NCI-H128 (cell line): Measurements from ENCODE around the gene SLC12A2.

Experiments used
- DNase-seq: peaks from one replicate; lab custom pipeline; 2025; ENCODE audit not compliant: unreplicated experiment; lab: John Stamatoyannopoulos, UW

The SLC12A2 gene

DNA sequence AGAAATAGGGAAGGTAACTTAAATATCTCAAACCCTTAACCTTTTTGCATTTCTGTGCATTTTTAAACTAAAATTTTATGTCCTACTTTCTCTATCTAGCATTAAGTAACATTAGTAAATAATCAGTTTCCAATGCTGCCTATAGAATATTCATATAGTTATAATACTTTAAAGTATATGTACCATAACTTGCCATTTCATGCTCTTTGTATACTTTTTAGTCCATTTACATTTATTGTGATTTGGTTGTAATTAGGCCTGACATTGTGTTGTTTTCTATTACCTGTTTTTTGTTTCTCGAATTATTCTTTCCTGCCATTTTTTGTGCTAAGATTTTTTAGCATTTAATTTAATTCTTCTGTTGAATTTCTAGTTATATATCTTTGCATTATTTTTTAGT lies 13.7 kb downstream of the SLC12A2 start:
- DNase-seq, result no peak

- DNase-seq, result no peak
These were observed 14.2 kb downstream of the SLC12A2 start for GRCh38 chr5:128097781-128098180.

- DNase-seq, result no peak
These were observed 16.4 kb downstream of the SLC12A2 start for GRCh38 chr5:128099944-128100343.

GRCh38 chr5:128100860-128101557 lies 17.4 kb downstream of the SLC12A2 start:
- DNase-seq, result no peak

GRCh38 chr5:128101676-128102075 lies 18.1 kb downstream of the SLC12A2 start:
- DNase-seq, result no peak

DNA sequence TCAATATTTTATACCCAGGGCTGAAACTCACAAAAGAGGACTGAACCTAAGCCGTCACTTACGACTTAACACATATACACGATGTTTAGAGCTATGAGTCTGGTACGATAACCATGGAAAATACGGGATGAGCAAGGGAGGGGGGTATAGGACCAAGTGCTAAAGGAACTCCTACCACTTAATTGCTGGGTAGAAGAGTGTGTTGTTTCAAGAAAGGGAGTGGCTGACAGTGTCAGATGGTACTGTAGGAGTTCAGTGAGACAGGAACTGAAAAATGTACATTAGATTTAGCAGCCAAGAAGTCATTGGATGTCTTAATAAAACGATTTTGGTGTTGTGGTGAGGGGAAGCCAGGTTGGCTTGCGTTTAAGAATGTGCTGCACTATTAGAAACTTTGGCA lies 21.6 kb downstream of the SLC12A2 start:
- no peak for DNase-seq

DNA sequence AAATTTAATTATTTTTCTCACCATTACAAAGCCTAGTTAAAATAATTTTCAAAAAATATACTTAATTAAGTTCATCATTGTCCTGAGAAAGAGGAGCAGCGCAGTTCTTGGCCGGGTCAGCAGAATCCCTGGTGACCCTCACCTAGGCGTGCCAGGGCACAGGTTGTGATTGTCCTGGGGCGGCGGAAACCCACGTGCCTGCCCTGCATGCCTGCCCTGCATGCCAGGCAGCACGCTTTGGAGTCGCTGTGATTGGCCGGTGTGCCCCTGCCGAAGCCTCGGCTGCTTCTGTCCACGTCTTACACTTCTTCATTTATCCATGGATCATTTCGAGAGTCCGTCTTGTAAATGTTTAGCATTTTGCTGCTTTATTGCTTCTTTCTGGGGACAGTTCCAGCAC lies 25.6 kb downstream of the SLC12A2 start:
- no peak for DNase-seq

GRCh38 chr5:128109766-128110165 lies 26.2 kb downstream of the SLC12A2 start:
- DNase-seq, result no peak

- DNase-seq, result no peak
These were observed 28.4 kb downstream of the SLC12A2 start for GRCh38 chr5:128111818-128112448.

DNA sequence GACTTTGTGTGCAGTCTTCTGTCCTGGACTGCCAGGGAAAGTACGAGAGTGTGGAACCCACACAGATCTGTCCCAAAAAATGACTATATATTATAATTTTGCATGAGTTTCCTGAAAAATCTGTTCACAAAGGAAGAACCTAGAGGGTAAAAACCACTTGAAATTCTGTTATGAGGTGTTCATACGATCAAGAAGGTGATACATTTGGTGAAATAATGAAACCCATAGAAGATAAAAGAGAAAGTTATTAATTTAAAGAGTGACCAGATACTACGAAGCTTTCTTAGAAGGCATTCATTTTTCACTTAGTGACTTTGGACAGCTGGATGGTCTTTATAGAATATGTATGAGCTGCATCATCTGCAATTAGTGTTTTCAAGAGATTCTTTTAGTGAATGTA lies 32.9 kb downstream of the SLC12A2 start:
- no peak for DNase-seq

- DNase-seq, result no peak
These were observed 34.6 kb downstream of the SLC12A2 start for GRCh38 chr5:128118214-128118613.

DNA sequence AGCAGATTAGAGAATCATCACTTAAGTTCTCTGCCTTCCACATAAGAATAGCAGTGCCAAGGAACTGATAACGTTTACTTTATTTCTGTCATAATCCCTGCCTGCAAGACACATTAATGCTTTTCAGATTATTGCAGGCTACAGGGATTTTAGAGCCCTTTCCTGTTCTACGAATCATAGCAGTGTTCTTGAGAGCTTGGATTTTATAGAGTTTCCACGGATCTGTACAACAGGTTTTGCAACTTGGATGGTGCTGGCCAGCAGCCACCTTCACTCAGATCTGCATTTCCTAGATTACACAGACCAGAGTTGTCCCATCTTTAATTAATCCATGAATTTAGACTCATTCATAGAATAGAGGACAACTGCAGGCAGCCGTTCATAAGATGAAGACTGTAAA lies 38.1 kb downstream of the SLC12A2 start:
- DNase-seq, result no peak

GRCh38 chr5:128123936-128124335 lies 40.4 kb downstream of the SLC12A2 start:
- no peak for DNase-seq

DNA sequence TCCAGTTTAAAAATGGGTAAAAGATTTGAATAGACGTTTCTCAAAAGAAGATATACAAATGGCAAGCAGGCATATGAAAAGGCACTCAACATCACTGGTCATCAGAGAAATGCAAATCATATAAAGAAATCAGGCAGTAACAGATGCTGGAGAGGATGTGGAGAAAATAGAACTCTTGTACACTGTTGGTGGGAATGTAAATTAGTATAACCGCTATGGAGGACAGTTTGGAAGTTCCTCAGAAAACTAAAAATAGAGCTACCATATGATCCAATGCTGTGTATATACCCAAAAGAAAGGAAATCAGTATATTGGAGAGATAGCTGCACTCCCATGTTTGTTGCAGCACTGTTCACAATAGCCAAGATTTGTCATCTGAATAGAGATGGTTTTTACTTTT lies 42.7 kb downstream of the SLC12A2 start:
- no peak for DNase-seq

DNA sequence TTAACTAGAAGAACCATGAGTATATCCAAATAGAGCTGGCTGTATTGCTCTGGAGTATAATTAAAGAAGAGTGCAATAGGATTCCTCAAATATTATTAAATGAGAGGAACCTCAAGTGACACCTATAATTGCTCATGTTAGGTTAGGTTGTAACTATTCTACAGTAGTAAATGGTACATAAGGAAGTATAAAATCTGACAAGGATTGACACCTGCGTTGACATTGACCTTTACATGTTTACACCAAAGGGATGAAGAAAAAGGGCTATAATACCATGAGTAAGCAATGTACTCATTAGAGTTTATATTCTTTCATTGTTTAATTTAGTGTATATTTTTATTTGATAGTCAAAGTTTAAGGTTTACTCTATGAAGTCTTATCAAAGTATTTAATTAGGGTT lies 48.9 kb downstream of the SLC12A2 start:
- DNase-seq, result no peak

DNA sequence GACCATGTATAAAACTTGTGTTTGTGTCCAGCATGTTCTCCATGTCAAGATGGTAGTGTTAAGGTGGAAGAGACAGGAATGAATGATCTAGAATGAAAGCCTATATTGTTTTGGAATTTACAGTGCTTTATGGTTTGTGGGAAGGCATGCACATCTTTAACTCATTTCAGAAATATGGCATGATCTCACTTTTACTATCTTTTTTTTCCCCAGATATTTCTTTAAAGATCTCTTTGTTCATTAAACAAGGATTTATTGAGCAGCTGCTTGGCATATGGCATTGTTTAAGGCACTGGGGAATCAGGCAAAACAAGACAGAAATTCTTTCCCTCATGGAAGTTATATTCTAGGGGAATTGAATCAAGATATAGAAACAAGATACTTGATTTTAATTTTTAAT lies 51.7 kb downstream of the SLC12A2 start:
- DNase-seq, result no peak

DNA sequence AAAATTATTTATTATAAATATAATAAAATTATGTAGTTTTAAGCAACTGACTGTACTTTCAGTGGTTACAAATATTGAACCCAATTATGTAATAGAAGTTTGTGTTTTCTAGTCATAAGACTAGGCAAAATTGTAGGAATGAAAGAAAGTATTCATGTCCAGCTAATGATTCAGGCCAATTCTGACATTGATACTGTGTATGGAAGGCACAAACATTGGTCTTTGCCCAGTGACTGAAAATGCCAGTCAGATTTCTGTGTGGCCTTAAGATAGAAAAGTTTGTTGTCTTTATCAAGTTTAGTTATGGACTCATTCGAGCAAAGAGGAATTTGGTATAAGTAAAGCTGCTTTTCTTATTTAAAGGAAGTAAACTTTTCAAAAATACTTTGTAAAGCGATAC lies 60.3 kb downstream of the SLC12A2 start:
- DNase-seq, result no peak

DNA sequence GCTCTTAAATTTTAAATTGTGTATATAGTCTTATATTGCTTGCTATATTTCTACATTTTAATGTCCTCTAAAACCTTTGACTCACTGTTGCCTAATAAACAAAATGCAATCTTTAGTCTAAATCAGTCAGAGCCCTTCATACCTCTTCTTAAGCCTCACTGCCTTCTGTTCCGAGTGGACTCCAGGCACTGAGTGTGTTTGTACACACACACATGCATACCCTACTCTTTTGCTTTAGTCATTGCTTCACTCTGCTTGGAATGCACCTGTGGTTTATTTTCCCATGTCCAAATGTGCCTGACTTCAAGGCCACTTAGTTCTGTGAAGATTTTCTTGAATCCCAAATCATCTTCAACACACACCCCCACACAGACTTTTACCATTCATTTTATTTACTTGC lies 60.9 kb downstream of the SLC12A2 start:
- DNase-seq, result no peak

DNA sequence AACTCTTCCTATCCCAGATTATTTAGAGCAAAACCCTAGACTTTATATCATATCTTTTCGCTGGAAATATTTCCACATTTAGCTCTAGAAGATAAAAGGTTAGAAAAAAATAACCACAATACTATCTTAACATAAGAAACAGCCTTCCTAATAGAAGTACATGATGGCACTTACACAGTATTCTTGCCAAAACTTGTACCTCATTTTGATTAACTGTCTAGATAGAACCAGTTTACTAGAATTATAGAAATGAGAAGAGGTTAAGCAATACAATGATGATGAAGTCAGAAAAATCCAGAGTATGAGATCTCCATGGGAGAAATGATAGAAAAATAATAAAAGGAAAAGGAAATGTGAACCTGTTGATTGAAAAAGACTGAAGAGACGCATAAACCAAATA lies 63.1 kb downstream of the SLC12A2 start:
- no peak for DNase-seq

DNA sequence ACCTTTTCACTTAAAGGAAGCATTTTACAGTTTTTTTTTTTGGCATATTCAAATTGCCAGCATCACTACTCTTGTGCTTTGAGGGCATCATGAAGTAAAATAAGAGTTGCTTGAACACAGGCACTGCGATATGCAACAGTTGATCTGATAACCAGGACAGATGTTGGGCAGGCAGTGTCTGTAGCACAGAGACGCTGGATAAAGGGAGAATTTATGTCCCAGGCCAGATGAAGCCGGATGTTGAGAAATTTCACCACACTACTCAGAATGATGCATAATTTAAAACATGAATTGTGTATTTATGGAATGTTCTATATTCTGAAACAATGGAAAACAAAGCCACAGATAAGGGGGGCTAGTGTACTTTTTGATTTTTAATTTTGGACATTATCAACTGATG lies 71.4 kb downstream of the SLC12A2 start:
- no peak for DNase-seq

DNA sequence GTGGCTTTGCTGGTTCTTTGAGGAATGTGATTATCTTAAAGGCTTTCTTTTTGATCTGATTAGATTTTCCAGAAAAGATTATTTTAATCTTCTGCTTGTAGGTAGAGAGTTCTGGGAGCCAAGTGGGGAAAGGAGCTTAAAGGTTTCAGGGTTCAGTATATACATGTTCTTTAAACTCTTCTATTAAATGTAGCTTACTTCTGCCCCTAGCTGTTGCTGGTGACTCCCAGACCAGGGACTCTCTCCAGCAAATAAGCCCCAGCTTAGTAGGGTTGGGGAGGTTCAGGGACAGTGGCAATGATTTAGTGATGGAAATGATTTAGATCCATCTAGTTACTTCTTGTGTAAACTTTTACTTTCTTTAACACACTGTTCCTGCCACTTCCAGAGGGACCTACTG lies 72.2 kb downstream of the SLC12A2 start:
- no peak for DNase-seq

GRCh38 chr5:128156521-128156920 lies 73.0 kb downstream of the SLC12A2 start:
- DNase-seq, result no peak

DNA sequence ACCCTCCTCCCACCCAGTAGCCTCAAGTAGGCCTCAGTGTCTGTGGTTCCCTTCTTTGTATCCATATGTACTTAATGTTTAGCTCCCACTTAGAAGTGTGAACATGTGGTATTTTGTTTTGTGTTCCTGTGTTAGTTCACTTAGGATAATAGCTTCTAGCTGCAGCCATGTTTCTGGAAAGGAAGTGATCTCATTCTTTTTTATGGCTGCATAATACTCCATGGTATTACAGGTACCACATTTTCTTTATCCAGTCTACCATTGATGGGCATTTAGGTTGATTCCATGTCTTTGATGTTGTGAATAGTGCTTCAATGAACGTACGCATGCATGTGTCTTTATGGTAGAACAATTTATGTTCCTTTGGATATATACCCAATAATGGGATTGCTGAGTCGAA lies 74.8 kb downstream of the SLC12A2 start:
- no peak for DNase-seq
